Ovary (tissue), 3 donors: ENCODE data around the gene ATF3.

Experiments used
- POLR2A ChIP-seq: fragments of 450-650 bp; IDR thresholded peaks from one replicate; pipeline ENCODE4 v1.6.1; 2017; ENCODE audit warnings: antibody characterized with exemption, mild to moderate bottlenecking, moderate library complexity
- TF ChIP-seq, protein P1 (sequence below), 3 donors: fragments of 450-650 bp in 2 of 3; fragments of 200-600 bp in 1 of 3; IDR thresholded peaks; one replicate each; pipeline versions ENCODE4 v1.5.1 to v1.8.0; 2016 to 2022; ENCODE audit warnings: antibody characterized with exemption in 3 of 3, mild to moderate bottlenecking in 1 of 3
- donor health status: DM: no; HTN: no; CAD: no.

DNA sequence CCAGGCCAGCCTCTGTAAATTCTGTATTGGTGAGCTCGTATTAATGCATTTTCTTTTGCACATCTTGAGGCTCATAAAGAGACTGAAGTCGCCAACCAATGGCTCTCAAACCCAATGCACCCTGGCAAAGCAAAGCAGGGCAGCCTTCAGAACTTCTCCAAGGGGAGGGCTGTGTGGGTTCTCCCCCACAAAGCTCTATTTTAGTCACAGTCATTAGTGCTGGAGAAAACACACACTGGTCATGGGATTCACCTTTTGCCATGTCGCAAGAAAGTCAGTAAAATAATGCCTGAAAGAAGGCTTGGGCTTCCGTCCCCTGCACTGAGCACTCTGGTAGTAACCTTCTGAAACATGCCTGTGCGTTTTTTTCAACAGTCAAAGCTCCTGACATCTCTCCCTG lies 26.3 kb upstream of the ATF3 start:
- no peak for TF ChIP-seq POLR2A
- TF ChIP-seq, protein P1, sequence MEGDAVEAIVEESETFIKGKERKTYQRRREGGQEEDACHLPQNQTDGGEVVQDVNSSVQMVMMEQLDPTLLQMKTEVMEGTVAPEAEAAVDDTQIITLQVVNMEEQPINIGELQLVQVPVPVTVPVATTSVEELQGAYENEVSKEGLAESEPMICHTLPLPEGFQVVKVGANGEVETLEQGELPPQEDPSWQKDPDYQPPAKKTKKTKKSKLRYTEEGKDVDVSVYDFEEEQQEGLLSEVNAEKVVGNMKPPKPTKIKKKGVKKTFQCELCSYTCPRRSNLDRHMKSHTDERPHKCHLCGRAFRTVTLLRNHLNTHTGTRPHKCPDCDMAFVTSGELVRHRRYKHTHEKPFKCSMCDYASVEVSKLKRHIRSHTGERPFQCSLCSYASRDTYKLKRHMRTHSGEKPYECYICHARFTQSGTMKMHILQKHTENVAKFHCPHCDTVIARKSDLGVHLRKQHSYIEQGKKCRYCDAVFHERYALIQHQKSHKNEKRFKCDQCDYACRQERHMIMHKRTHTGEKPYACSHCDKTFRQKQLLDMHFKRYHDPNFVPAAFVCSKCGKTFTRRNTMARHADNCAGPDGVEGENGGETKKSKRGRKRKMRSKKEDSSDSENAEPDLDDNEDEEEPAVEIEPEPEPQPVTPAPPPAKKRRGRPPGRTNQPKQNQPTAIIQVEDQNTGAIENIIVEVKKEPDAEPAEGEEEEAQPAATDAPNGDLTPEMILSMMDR (IDR thresholded peaks at IDR 0.05), result no peak
